Activated T-cell treated with anti-CD3 and anti-CD28 coated beads for 4 hours (primary cell): ENCODE measurements around the gene GDF10.
A peak's percentile ranks its signal among the peaks of the same experiment; 100 is the strongest.

ENCODE experiments used
- DNase-seq: peaks from one replicate; pipeline ENCODE4 v3.0.0-alpha.2; 2020

Gene GDF10, protein sequence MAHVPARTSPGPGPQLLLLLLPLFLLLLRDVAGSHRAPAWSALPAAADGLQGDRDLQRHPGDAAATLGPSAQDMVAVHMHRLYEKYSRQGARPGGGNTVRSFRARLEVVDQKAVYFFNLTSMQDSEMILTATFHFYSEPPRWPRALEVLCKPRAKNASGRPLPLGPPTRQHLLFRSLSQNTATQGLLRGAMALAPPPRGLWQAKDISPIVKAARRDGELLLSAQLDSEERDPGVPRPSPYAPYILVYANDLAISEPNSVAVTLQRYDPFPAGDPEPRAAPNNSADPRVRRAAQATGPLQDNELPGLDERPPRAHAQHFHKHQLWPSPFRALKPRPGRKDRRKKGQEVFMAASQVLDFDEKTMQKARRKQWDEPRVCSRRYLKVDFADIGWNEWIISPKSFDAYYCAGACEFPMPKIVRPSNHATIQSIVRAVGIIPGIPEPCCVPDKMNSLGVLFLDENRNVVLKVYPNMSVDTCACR

DNA sequence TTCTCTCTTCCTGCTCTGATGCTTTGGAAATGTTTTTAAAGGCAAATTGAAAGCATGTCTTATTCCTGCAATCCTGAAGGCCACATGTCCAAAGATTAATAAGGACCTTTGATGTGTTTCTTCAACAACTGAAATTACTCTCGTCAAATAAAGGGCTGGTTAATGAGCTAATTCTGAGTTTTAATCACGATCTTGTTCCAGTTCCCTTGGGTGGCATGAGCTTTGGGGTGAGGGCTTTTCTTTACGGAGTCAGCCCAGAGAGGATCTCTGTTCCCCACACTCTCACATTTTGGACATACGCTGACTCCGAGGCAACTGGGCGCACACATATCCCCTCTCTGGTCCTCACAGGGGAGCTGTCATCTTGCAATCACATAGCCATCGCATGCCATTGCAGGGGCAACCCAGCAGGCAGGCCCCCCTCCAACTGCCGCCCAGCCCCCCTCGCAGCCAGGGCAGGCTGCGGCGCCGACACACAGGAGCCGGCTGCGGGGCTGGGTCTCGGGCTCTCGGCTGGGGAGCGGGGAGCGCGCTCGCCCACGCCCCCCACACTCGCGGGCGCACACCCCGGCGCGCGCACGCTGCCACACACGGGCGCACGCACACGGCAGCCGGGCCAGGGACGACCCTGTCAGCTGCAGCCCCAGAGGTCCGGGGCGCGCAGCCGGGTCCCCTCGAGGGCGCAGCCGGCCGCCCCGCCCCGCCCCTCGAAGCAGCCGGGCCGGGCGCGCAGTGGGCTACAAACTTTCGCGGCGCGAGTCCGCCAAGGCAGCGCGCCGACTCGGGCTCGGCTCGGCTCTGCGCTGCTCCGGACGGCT, at the start of gene GDF10:
GDF10 (plus strand) TSS at position 587 of the 818 bp plus-strand sequence. CDS start 455 bp downstream, outside the sequence.
- peak; percentile 32 for DNase-seq

- DNase-seq: no peak
Observed at GRCh38 chr10:47252093-47252780, 47.8 kb upstream of the GDF10 start.

DNA sequence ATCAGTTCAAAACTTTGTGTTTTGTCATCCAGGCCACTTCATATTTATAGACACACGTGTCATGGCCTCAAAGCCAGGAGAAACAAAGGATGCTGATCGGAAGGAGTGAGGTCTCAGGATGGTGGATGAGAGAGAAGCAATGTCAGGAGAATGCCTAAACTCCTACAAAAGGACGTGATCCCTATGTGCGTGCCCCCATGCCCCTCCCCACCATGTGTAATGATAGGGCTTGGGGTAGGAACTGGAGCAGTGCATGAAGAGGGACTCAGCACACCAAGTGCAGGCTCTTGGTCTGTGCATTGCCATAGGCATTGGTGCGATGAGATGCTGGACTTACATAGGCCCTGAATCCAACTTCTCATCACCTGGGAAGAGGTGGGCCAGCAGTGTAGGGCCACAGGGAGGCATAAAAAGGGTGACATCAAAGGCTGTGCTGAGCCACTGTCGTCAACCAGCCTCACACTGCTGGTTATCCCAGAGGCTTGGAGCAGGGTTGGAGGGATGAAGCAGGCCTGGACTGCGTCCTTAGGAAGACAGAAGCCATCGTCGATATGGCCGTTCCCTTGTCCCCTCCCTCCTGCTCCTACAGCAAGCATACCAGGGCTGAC, 46.9 kb upstream of the GDF10 start:
- no peak for DNase-seq

GRCh38 chr10:47253651-47254375, 46.2 kb upstream of the GDF10 start:
- DNase-seq: no peak

DNA sequence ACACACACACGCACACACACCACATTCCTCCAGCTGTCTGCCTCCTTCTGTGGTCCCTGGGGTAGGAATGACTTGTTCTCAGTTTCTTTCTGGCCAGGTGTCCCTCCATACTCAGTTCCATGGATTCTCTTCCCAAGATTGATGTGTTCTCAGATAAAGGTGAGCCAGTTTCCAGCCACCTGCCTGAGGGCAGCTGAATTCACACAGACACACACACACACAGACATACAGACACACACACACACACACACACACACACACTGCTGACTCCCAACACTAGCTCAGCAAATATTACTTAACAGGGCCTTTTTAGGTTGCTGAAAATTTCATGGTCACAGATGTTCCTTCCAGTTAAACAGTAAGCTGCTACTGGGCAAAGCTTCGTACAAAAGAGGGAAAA, 45.4 kb upstream of the GDF10 start:
- no peak for DNase-seq

GRCh38 chr10:47255033-47255813, 44.8 kb upstream of the GDF10 start:
- no peak for DNase-seq

- no peak for DNase-seq
Observed at GRCh38 chr10:47255866-47256265, 44.1 kb upstream of the GDF10 start.

DNA sequence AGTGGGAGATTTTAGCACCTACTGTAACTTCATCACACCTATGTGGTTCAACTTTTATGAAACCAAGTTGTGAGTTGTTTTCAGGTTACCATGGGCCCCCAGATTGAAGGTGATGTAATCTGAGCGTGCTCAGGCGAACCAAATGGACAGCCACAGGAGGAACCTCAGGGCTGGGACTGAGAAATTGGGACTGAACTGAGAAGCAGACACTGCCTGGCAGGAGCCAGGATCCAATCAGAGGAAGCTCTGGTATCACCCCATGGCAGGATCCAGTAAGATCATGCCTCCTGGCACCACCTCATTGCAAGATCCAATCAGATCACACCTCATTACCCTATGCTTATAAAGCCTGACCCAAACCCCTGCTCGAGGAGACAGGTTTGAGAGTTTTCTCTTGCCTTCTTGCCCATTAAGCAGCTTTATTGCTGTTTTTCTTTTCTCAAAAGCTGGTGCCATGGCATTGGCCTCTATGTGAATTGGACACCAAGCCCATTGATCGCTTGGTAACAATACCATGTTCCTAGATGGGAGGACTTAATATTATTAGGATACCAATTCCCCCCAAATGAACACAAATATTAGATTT, 43.2 kb upstream of the GDF10 start:
- DNase-seq: no peak

- DNase-seq: no peak
Observed at GRCh38 chr10:47257396-47258120, 42.4 kb upstream of the GDF10 start.

DNA sequence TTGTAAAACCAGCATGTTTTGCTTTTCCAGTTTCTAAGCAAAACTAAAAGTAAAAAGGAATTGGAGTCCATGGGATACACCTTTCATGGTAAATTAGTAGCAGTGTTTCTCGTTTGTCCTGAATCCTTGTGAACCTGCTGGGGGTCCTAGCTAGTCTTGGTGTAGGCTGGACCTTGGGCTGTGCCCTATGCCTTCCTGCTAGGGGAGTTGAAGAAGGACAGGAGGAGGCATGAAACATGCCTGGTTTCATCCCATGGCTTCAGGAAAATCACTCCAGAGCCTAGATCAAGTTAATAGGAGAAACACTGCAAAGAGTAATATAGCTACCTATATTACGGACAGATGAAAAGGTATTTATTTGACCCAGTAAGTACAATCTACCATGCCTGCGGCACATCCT, 41.1 kb upstream of the GDF10 start:
- DNase-seq: no peak

GRCh38 chr10:47259466-47259865, 40.5 kb upstream of the GDF10 start:
- DNase-seq: no peak

DNA sequence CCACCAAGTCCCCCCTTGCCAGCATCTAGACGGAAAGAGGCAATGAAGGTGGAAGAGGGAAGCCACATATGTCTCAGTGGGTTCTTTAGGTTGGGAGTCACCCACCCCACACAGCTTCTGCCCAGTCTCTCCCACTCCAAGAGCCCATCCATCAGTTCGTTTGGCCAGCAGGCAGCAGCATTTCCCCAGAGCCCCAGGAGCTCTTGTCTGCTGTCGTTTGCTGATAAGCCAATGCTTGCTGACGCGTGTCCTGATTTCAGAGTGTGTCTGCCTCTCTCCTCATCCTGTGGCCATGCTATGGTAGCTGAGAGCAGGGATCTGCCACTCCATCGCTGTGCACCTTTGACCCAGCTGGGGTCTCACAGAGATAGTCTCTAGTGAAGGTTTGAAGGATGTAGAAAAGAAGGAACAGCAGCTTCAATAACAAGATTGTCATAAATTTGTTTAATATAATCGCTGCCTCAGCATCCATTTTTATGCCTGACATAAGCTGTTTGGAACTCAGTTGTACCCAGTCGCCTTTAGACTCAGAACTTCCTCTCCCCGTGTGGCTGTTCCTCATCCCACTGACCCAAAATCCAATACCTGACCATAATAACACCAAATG, 39.4 kb upstream of the GDF10 start:
- no peak for DNase-seq

DNA sequence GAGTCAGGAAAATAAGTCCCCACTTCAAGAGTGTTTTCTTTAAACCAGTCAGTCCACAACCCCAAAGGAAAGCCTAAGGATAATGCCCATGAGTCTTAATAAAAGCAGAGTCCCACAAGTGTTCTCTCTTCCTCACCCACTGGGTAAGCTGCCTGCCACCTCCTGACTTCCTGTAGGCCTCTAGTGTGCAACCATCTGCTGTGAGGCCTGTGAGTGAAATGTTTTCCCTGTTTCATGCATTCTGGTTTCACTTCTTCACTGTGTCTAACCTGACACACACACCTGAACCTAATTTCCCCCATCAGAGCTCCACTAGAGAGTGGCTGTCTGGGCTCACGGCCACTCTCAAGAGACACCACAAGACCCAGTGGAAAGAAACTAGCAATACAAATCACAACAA, 38.9 kb upstream of the GDF10 start:
- peak; percentile 30 for DNase-seq

DNA sequence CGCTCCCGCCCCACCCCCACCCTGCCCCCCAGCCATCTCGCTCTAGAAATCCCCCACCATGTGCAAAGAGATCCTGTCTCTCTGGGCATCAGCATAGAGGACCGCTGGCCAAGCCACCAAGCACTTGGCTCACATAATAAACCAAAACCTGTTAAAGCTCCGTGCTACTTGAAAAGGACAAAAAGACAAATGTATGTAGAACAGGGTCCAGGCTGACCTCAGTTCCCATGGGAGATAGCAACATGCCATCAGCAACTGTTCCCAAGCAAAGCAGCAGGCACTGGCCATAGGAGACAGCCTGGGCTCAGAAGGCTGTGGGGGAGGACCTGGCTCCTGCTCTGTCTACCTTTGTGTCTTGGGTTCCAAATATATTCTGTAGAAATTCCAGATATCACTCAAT, 38.4 kb upstream of the GDF10 start:
- no peak for DNase-seq

DNA sequence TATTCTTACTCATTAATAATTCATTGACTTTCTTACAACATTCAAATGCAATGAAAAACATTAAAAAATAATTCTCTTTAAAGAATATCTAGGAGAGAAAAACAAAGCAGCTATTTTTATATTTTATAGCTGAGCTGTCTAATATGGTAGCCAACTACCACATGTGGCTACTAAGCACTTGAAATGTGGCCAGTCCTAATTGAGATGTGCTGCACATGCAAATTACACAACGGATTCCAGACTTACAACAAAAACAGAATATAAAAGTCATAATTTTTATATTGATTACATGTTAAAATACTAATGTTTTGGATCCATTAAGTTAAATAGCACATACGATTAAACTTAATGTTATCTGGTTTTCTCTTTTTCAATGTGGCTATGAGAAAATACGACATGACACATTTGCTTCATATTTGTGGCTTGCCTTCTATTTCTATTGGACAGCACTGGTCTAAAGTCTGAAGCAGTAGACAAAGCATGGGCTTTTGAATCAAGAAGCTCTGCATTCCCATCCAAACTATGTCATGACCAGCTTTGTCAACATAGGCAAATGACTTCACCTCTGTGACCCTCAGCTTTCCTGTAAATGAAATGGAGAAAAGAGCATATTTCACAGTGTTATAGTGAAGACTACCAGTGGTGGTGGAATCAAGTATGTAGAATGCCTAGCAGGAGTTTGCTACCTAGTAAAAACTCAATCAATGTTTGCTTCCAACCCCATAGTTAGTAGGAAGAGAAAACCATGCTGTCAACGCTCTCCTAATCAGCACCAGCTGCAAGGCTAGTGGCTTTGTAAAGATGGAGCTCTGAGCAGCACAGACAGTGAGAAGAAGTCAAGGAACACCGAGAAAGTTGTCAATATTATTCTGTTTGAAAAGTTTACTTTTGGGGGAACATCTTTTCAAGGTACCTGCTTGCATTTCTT, 37.1 kb upstream of the GDF10 start:
- DNase-seq: no peak

- DNase-seq: peak; percentile 66
Observed at GRCh38 chr10:47264797-47265281, 35.2 kb upstream of the GDF10 start.

- DNase-seq: no peak
Observed at GRCh38 chr10:47266602-47267001, 33.4 kb upstream of the GDF10 start.

GRCh38 chr10:47268696-47269095, 31.3 kb upstream of the GDF10 start:
- no peak for DNase-seq
